Panc1 (cell line): ENCODE measurements around the gene FARP2. TPM values are rescaled to one million over a fixed set of nuclear protein-coding genes. Genes with fewer than 3 reads are reported as not detected.

Experiments used
- ATAC-seq: fragments of 200-7000 bp; cut with Tn5 transposase; 2 replicates; pipeline ENCODE4 v1.9.1; 2020; ENCODE audit warnings: mild to moderate bottlenecking, moderate library complexity
- BruUV-seq: library from RNA; stranded (reverse); fragments of 400-500 nt; replicated peaks from 2 replicates; lab custom pipeline; 2021; lab: Mats Ljungman, UMichigan
- CTCF ChIA-PET: fragments of 300-600 bp; sonication (Branson Sonifier 250); formaldehyde crosslinking; loops from one replicate; lab custom pipeline; 2022; ENCODE audit warnings: antibody characterized with exemption; lab: Charles Lee
- POLR2A ChIA-PET: fragments of 300-600 bp; sonication (Branson Sonifier 250); formaldehyde crosslinking; loops from one replicate; lab custom pipeline; 2022; ENCODE audit warnings: antibody characterized with exemption; lab: Charles Lee
- DNase-seq: peaks from one replicate; pipeline ENCODE4 v3.0.0-alpha.2; 2010; ENCODE audit warnings: low read depth, low spot score
- H3K27ac ChIP-seq: 2 replicates; pipeline ENCODE4 v1.5.1; 2011; ENCODE audit warnings: mild to moderate bottlenecking, low read length, inconsistent platforms
- H3K27me3 ChIP-seq: fragments of 200-500 bp; sonication (Bioruptor generic); 2 replicates; pipeline ENCODE4 v1.6.0; 2014; ENCODE audit warnings: low read length, inconsistent platforms; ENCODE audit not compliant: control insufficient read depth, insufficient read depth
- H3K36me3 ChIP-seq: fragments of 200-500 bp; sonication (Bioruptor generic); 2 replicates; pipeline ENCODE4 v1.5.1; 2014; ENCODE audit warnings: inconsistent platforms, mild to moderate bottlenecking, low read length, moderate library complexity; ENCODE audit not compliant: control insufficient read depth, insufficient read depth
- H3K4me1 ChIP-seq: 2 replicates; pipeline ENCODE4 v1.5.1; 2011; ENCODE audit warnings: inconsistent platforms, mild to moderate bottlenecking, low read length, moderate library complexity; ENCODE audit not compliant: control insufficient read depth, insufficient read depth
- H3K4me3 ChIP-seq, 2 experiments: 2 replicates each; pipeline ENCODE4 v1.5.1; 2011 to 2012; ENCODE audit warnings: low read depth in 2 of 2, low read length in 2 of 2, mild to moderate bottlenecking in 2 of 2, inconsistent platforms in 1 of 2, moderate library complexity in 1 of 2
- H3K9me3 ChIP-seq: fragments of 200-500 bp; sonication (Bioruptor generic); 2 replicates; pipeline ENCODE4 v1.5.1; 2014; ENCODE audit warnings: low read depth, mild to moderate bottlenecking, inconsistent platforms, low read length, moderate library complexity; ENCODE audit not compliant: control insufficient read depth, insufficient read depth
- POLR2AphosphoS5 ChIP-seq: IDR thresholded peaks from 2 replicates; pipeline ENCODE4 v1.6.1; 2012; ENCODE audit warnings: mild to moderate bottlenecking, low read depth, low read length, moderate library complexity
- REST ChIP-seq, 2 experiments: IDR thresholded peaks; 2 replicates each; pipeline ENCODE4 v1.6.1; 2011 to 2012; ENCODE audit warnings: low read depth in 2 of 2, control low read depth in 1 of 2, low read length in 1 of 2, mild to moderate bottlenecking in 1 of 2, moderate library complexity in 1 of 2; ENCODE audit not compliant: insufficient read depth in 1 of 2
- SIN3A ChIP-seq: IDR thresholded peaks from 2 replicates; pipeline ENCODE4 v1.6.1; 2012; ENCODE audit warnings: low read depth, mild to moderate bottlenecking, low read length, moderate library complexity, borderline replicate concordance; ENCODE audit not compliant: insufficient read depth
- TCF7L2 ChIP-seq: IDR thresholded peaks from 2 replicates; pipeline ENCODE4 v1.6.1; 2011; ENCODE audit warnings: mild to moderate bottlenecking, low read depth, low read length, inconsistent platforms
- in situ Hi-C: cut with HindIII; loops from 2 replicates; pipeline ENCODE4 v1.10.0; 2016; ENCODE audit warnings: low sequenced_read_pairs, low pct_unique_long_range_greater_than_20kb
- intact Hi-C: fragments of 100-400 bp; cut with micrococcal nuclease; formaldehyde crosslinking; loops from one replicate; pipeline ENCODE4 v1.10.0; 2022; ENCODE audit not compliant: unreplicated experiment
- total RNA-seq: library from RNA; stranded (reverse); gene quantifications from one replicate; pipeline ENCODE4 v1.2.1, GENCODE V29; 2021; ENCODE audit not compliant: unreplicated experiment
- TF ChIP-seq, protein P1 (sequence below): fragments of 450-650 bp; IDR thresholded peaks from 2 replicates; pipeline ENCODE4 v1.5.1; 2017; ENCODE audit warnings: mild to moderate bottlenecking

The FARP2 gene
- total RNA-seq, 1 experiment from 2014 or later = 80.3 TPM

- BruUV-seq = no TSS peak
- in situ Hi-C loops = no loop called here
- ATAC-seq (no peak), DNase-seq (no peak)
- peaks cover 14% of the 10 kb centered on the region for H3K36me3 ChIP-seq
- no peak overlapping the region for H3K4me3 ChIP-seq
- no peaks in the 10 kb centered on the region for H3K27me3 ChIP-seq
- ChIA-PET CTCF (no interaction called here), POLR2A (no interaction called here)
- no peaks in the 10 kb centered on the region for H3K4me1 ChIP-seq
- intact Hi-C loops = no loop called here
- no peaks in the 10 kb centered on the region for H3K9me3 ChIP-seq
- H3K27ac ChIP-seq = no peak overlapping the region
- no peak for TF ChIP-seq TCF7L2
- no peak for TF ChIP-seq SIN3A
- TF ChIP-seq REST (IDR thresholded peaks at IDR 0.05; ENCODE audit: insufficient read depth in 1 of 2, low read depth in 2 of 2, low read length in 1 of 2) = no peak
- no peak for TF ChIP-seq POLR2AphosphoS5
- TF ChIP-seq, protein P1, sequence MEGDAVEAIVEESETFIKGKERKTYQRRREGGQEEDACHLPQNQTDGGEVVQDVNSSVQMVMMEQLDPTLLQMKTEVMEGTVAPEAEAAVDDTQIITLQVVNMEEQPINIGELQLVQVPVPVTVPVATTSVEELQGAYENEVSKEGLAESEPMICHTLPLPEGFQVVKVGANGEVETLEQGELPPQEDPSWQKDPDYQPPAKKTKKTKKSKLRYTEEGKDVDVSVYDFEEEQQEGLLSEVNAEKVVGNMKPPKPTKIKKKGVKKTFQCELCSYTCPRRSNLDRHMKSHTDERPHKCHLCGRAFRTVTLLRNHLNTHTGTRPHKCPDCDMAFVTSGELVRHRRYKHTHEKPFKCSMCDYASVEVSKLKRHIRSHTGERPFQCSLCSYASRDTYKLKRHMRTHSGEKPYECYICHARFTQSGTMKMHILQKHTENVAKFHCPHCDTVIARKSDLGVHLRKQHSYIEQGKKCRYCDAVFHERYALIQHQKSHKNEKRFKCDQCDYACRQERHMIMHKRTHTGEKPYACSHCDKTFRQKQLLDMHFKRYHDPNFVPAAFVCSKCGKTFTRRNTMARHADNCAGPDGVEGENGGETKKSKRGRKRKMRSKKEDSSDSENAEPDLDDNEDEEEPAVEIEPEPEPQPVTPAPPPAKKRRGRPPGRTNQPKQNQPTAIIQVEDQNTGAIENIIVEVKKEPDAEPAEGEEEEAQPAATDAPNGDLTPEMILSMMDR = no peak
These were observed 74.1 kb downstream of the FARP2 start for GRCh38 chr2:241430178-241430577.

DNA sequence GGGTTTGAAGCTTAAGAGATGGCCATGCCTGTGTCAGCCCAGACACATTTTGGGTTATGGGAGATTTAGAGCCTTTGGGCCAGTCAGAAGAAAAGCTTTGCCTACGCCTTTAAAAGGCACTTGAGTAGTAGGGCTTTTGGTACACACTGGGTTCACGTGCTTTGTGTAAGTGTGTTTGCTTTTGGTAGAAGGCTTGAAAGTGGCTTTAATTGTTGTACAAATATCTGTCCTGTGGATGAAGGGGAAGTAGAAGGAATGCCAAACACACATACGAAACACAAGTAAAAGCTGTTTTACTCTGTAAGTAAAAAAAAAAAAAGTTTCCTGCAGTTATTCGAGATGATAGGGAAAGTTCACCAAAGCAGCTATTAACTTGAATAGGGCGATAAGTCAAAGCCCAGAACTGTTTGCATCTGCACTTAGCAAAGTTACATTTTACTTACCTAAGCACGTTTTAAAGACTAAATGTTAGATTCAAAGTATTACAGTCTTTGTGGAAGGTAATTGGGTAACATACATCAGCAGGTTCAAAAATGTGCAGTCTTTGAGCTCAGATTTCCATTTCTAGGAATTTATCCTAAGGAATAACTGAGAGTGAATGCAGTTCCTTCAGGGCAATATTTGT is 76.9 kb downstream of the FARP2 start:
- Histone ChIP-seq H3K36me3 (peaks cover 14% of the 10 kb centered on the region), H3K4me1 (no peaks in the 10 kb centered on the region), H3K27me3 (no peaks in the 10 kb centered on the region), H3K9me3 (no peaks in the 10 kb centered on the region), H3K27ac (no peak overlapping the region), H3K4me3 (no peak overlapping the region)
- DNase-seq = no peak
- POLR2A ChIA-PET = no interaction called here
- no peak for ATAC-seq
- CTCF ChIA-PET = interaction anchor here (0.5 kb wide), 1 partner anchor 443 kb away, joined by 8 read pairs; no protein-coding TSS in a partner anchor
- in situ Hi-C loops = no loop called here
- intact Hi-C loops = no loop called here
- BruUV-seq = TSS peak; percentile 41
- TF ChIP-seq SIN3A = no peak
- TF ChIP-seq POLR2AphosphoS5 = no peak
- no peak for TF ChIP-seq TCF7L2
- TF ChIP-seq, protein P1 = no peak
- TF ChIP-seq REST (IDR thresholded peaks at IDR 0.05; ENCODE audit: insufficient read depth in 1 of 2, low read depth in 2 of 2, low read length in 1 of 2) = no peak
